ENCODE data around the gene LAPTM5. TPM values are rescaled to one million over a fixed set of nuclear protein-coding genes. Genes with fewer than 3 reads are reported as not detected.

LAPTM5 gene
- total and polyA plus RNA-seq, 2 donors (not counting 1 experiment from before 2014, with no cell fraction given) = 1,384 to 1,519 TPM

GRCh38 chr1:30804352-30804751 is 46.8 kb upstream of the LAPTM5 start:
- Mint-ChIP-seq H3K27me3 (peaks cover 39% of the 10 kb centered on the region), H3K27ac (no peak overlapping the region), H3K9me3 (ENCODE audit: insufficient read depth) (no peaks in the 10 kb centered on the region), H3K4me1 (peaks cover 26% of the 10 kb centered on the region), H3K4me3 (no peak overlapping the region)
- TF ChIP-seq CTCF (IDR thresholded peaks at IDR 0.05) (no peak), EZH2 (IDR thresholded peaks at IDR 0.05; ENCODE audit: borderline replicate concordance, insufficient read depth, low read depth, low read length, poor library complexity, severe bottlenecking) (no peak)
- WGBS (ENCODE audit: insufficient coverage) = 92% methylated on average over 4 of the region's 7 CpGs
- no peak for ATAC-seq (ENCODE audit: low read depth)
- Histone ChIP-seq H3K4me3 (ENCODE audit: control extremely low read depth in 1 of 5, extremely low read depth in 1 of 5, insufficient read depth in 1 of 5, low read depth in 2 of 5, low read length in 4 of 5) (no peak overlapping the region), H4K20me1 (ENCODE audit: control insufficient read depth, insufficient read depth, low read length, poor library complexity, severe bottlenecking) (no peaks in the 10 kb centered on the region), H3K36me3 (replicated peaks in 1 of 2; ENCODE audit: control extremely low read depth in 1 of 2, control insufficient read depth in 1 of 2, extremely low read depth in 1 of 2, insufficient read depth in 2 of 2, low read length in 1 of 2) (no peaks in the 10 kb centered on the region), H3K9ac (ENCODE audit: low read length) (no peak overlapping the region), H3K4me1 (ENCODE audit: control insufficient read depth in 2 of 2, insufficient read depth in 2 of 2, low read length in 2 of 2) (peaks cover 25% of the 10 kb centered on the region in 2 donors), H2AFZ (ENCODE audit: insufficient read depth, low read depth, low read length, poor library complexity, severe bottlenecking) (no peak overlapping the region), H3K27me3 (replicated peaks in 1 of 4; ENCODE audit: control extremely low read depth in 1 of 4, control insufficient read depth in 3 of 4, insufficient read depth in 4 of 4, low read length in 3 of 4) (peaks cover 0 to 55% (median 18%) of the 10 kb centered on the region in 4 experiments), H3K4me2 (replicated peaks; ENCODE audit: low read depth, low read length, poor library complexity, severe bottlenecking) (no peak overlapping the region), H3K9me3 (ENCODE audit: control extremely low read depth in 1 of 3, control insufficient read depth in 2 of 3, insufficient read depth in 1 of 3, low read length in 2 of 3) (no peaks in the 10 kb centered on the region), H3K79me2 (ENCODE audit: control insufficient read depth, insufficient read depth, low read length) (no peaks in the 10 kb centered on the region), H3K27ac (ENCODE audit: low read length in 2 of 2) (no peak overlapping the region)
- ChIA-PET CTCF (interaction anchor here (0.9 to 12.5 kb wide), 12 partner anchors 9 to 127 kb away, joined by 3 to 337 read pairs (median 12); no protein-coding TSS in a partner anchor), POLR2A (interaction anchor here (2.0 kb wide), 1 partner anchor 106 kb away, joined by 5 read pairs; no protein-coding TSS in a partner anchor)
- intact Hi-C loops (cut with micrococcal nuclease) = no loop called here
- no peak for DNase-seq

GRCh38 chr1:30803562-30803961 is 46.0 kb upstream of the LAPTM5 start:
- Mint-ChIP-seq H3K4me3 (no peak overlapping the region), H3K27ac (no peak overlapping the region), H3K9me3 (ENCODE audit: insufficient read depth) (no peaks in the 10 kb centered on the region)

More at GRCh38 chr1:30803562-30803961, 46.0 kb upstream of the LAPTM5 start:
- H2AFZ ChIP-seq (ENCODE audit: insufficient read depth, low read depth, low read length, poor library complexity, severe bottlenecking) = no peak overlapping the region
- DNase-seq = no peak
- H3K36me3 ChIP-seq (replicated peaks in 1 of 2; ENCODE audit: control extremely low read depth in 1 of 2, control insufficient read depth in 1 of 2, extremely low read depth in 1 of 2, insufficient read depth in 2 of 2, low read length in 1 of 2) = no peaks in the 10 kb centered on the region
- Mint-ChIP-seq H3K27me3 (peaks cover 33% of the 10 kb centered on the region), H3K4me1 (peaks cover 26% of the 10 kb centered on the region)
- H3K4me3 ChIP-seq (ENCODE audit: control extremely low read depth in 1 of 5, extremely low read depth in 1 of 5, insufficient read depth in 1 of 5, low read depth in 2 of 5, low read length in 4 of 5) = no peak overlapping the region
- peaks cover 0 to 55% (median 18%) of the 10 kb centered on the region in 4 experiments for H3K27me3 ChIP-seq (replicated peaks in 1 of 4; ENCODE audit: control extremely low read depth in 1 of 4, control insufficient read depth in 3 of 4, insufficient read depth in 4 of 4, low read length in 3 of 4)
- intact Hi-C loops (cut with micrococcal nuclease) = no loop called here
- POLR2A ChIA-PET = interaction anchor here (2.0 kb wide), 1 partner anchor 107 kb away, joined by 5 read pairs; no protein-coding TSS in a partner anchor
- CTCF ChIA-PET = interaction anchor here (0.9 to 12.5 kb wide), 10 partner anchors 13 to 128 kb away, joined by 3 to 337 read pairs (median 40); no protein-coding TSS in a partner anchor
- peaks cover 25% of the 10 kb centered on the region in 2 donors for H3K4me1 ChIP-seq (ENCODE audit: control insufficient read depth in 2 of 2, insufficient read depth in 2 of 2, low read length in 2 of 2)
- no peak for TF ChIP-seq CTCF (IDR thresholded peaks at IDR 0.05)
- H3K9ac ChIP-seq (ENCODE audit: low read length) = no peak overlapping the region
- no peaks in the 10 kb centered on the region for H3K79me2 ChIP-seq (ENCODE audit: control insufficient read depth, insufficient read depth, low read length)
- no peak for ATAC-seq (ENCODE audit: low read depth)
- no peak overlapping the region for H3K27ac ChIP-seq (ENCODE audit: low read length in 2 of 2)
- H3K4me2 ChIP-seq (replicated peaks; ENCODE audit: low read depth, low read length, poor library complexity, severe bottlenecking) = no peak overlapping the region
- H3K9me3 ChIP-seq (ENCODE audit: control extremely low read depth in 1 of 3, control insufficient read depth in 2 of 3, insufficient read depth in 1 of 3, low read length in 2 of 3) = no peaks in the 10 kb centered on the region
- no peaks in the 10 kb centered on the region for H4K20me1 ChIP-seq (ENCODE audit: control insufficient read depth, insufficient read depth, low read length, poor library complexity, severe bottlenecking)
- WGBS (ENCODE audit: insufficient coverage) = 93% methylated on average over 3 of the region's 6 CpGs

Data from B cell (primary cell).